Type B pancreatic cell (in vitro differentiated cells): ENCODE results near the gene THOC3. TPM values are rescaled to one million over a fixed set of nuclear protein-coding genes. Genes with fewer than 3 reads are reported as not detected.
"Not testable (repeated sequence)": the region's sequence is repeated elsewhere in the genome, so short reads cannot be mapped to it uniquely, and the experiment has no call there.

Source experiments
- DNase-seq: peaks from one replicate; pipeline ENCODE4 v3.0.0; 2021; ENCODE audit warnings: mixed read lengths; ENCODE audit not compliant: unreplicated experiment; ENCODE audit errors: extremely low spot score
- H3K27ac Mint-ChIP-seq: 2 replicates; pipeline ENCODE4 v1.8.0; 2021; ENCODE audit warnings: mild to moderate bottlenecking, mixed read lengths
- H3K27me3 Mint-ChIP-seq: 2 replicates; pipeline ENCODE4 v1.8.0; 2021; ENCODE audit warnings: mixed read lengths
- H3K36me3 Mint-ChIP-seq: 2 replicates; pipeline ENCODE4 v1.8.0; 2021; ENCODE audit warnings: mixed read lengths
- H3K4me1 Mint-ChIP-seq: one replicate; pipeline ENCODE4 v1.8.0; 2021; ENCODE audit warnings: mixed read lengths; ENCODE audit not compliant: unreplicated experiment
- H3K4me3 Mint-ChIP-seq: 2 replicates; pipeline ENCODE4 v1.8.0; 2021; ENCODE audit warnings: mild to moderate bottlenecking, mixed read lengths
- H3K9me3 Mint-ChIP-seq: 2 replicates; pipeline ENCODE4 v1.8.0; 2021; ENCODE audit warnings: mixed read lengths
- CTCF ChIP-seq: fragments of 200-600 bp; sonication (generic); conservative IDR thresholded peaks from 2 replicates; pipeline ENCODE4 v1.5.0; 2021; ENCODE audit warnings: antibody characterized with exemption, mild to moderate bottlenecking
- long read RNA-seq: library from polyadenylated mRNA; unstranded; transcript quantifications from one replicate; pipeline ENCODE4 v2.0.0, GENCODE V29; 2020
- total RNA-seq: library from RNA; stranded (reverse); gene quantifications from 2 replicates; pipeline ENCODE4 v1.2.1, GENCODE V29; 2021; ENCODE audit warnings: low replicate concordance

THOC3 gene
- 77.0 and 80.6 TPM in 2 replicates for total RNA-seq
- long read RNA-seq, transcript THOC3-201 (6 exons, 1,589 nt) = major isoform, 612 of 657 reads
- long read RNA-seq, transcript THOC3-208 (5 exons, 1,796 nt) = minor isoform, 7 of 657 reads
- long read RNA-seq, partial matches to known transcripts = 6 of 657 reads
- long read RNA-seq, other reads (novel, unspliced or antisense) = 32 of 657 reads

GRCh38 chr5:175967471-175968372 lies at the start of gene THOC3:
TSS of gene THOC3 (minus strand) at chr5:175968315. CDS start at chr5:175968208, 107 bp downstream.
- H3K9me3 Mint-ChIP-seq, H3K27ac Mint-ChIP-seq, H3K4me1 Mint-ChIP-seq, H3K36me3 Mint-ChIP-seq, H3K27me3 Mint-ChIP-seq: not testable (repeated sequence)
- TF ChIP-seq CTCF = peak; percentile 20
- DNase-seq = peak; percentile 77
- H3K4me3 Mint-ChIP-seq = peak within 1 kb of the TSS; percentile 89

GRCh38 chr5:176017324-176017723 lies 49.2 kb upstream of the THOC3 start:
- H3K27ac Mint-ChIP-seq, H3K9me3 Mint-ChIP-seq, H3K4me3 Mint-ChIP-seq, DNase-seq, H3K27me3 Mint-ChIP-seq, H3K4me1 Mint-ChIP-seq, H3K36me3 Mint-ChIP-seq: not testable (repeated sequence)

GRCh38 chr5:176014360-176014759 lies 46.2 kb upstream of the THOC3 start:
- not testable (repeated sequence) for H3K36me3 Mint-ChIP-seq, H3K4me1 Mint-ChIP-seq, H3K9me3 Mint-ChIP-seq, H3K27me3 Mint-ChIP-seq, H3K4me3 Mint-ChIP-seq, DNase-seq, H3K27ac Mint-ChIP-seq

GRCh38 chr5:176011088-176011487 lies 43.0 kb upstream of the THOC3 start:
- H3K4me1 Mint-ChIP-seq, DNase-seq, H3K27me3 Mint-ChIP-seq, H3K9me3 Mint-ChIP-seq, H3K4me3 Mint-ChIP-seq, H3K36me3 Mint-ChIP-seq, H3K27ac Mint-ChIP-seq: not testable (repeated sequence)

- not testable (repeated sequence) for H3K27ac Mint-ChIP-seq, H3K4me3 Mint-ChIP-seq, H3K4me1 Mint-ChIP-seq, H3K27me3 Mint-ChIP-seq, H3K9me3 Mint-ChIP-seq, DNase-seq, H3K36me3 Mint-ChIP-seq
Measured at GRCh38 chr5:176010202-176010601, 42.1 kb upstream of the THOC3 start.

- not testable (repeated sequence) for H3K9me3 Mint-ChIP-seq
Measured at GRCh38 chr5:176007220-176007619, 39.1 kb upstream of the THOC3 start.

GRCh38 chr5:176006819-176007218 lies 38.7 kb upstream of the THOC3 start:
- not testable (repeated sequence) for H3K4me3 Mint-ChIP-seq, H3K36me3 Mint-ChIP-seq, H3K4me1 Mint-ChIP-seq, DNase-seq, H3K27ac Mint-ChIP-seq, H3K27me3 Mint-ChIP-seq, H3K9me3 Mint-ChIP-seq

More at GRCh38 chr5:176007220-176007619, 39.1 kb upstream of the THOC3 start:
- not testable (repeated sequence) for H3K4me1 Mint-ChIP-seq, H3K27me3 Mint-ChIP-seq, H3K36me3 Mint-ChIP-seq, H3K27ac Mint-ChIP-seq, H3K4me3 Mint-ChIP-seq, DNase-seq

GRCh38 chr5:175997979-175998378 lies 29.9 kb upstream of the THOC3 start:
- H3K27ac Mint-ChIP-seq, H3K9me3 Mint-ChIP-seq, H3K4me1 Mint-ChIP-seq, DNase-seq, H3K4me3 Mint-ChIP-seq, H3K27me3 Mint-ChIP-seq, H3K36me3 Mint-ChIP-seq: not testable (repeated sequence)

- H3K9me3 Mint-ChIP-seq, H3K27me3 Mint-ChIP-seq, H3K27ac Mint-ChIP-seq, H3K4me3 Mint-ChIP-seq, H3K4me1 Mint-ChIP-seq, H3K36me3 Mint-ChIP-seq, DNase-seq: not testable (repeated sequence)
Measured at GRCh38 chr5:175997495-175997894, 29.4 kb upstream of the THOC3 start.

GRCh38 chr5:175996791-175997190 lies 28.7 kb upstream of the THOC3 start:
- H3K9me3 Mint-ChIP-seq = not testable (repeated sequence)

GRCh38 chr5:175995506-175995905 lies 27.4 kb upstream of the THOC3 start:
- not testable (repeated sequence) for DNase-seq, H3K27me3 Mint-ChIP-seq, H3K9me3 Mint-ChIP-seq, H3K4me3 Mint-ChIP-seq, H3K36me3 Mint-ChIP-seq, H3K27ac Mint-ChIP-seq, H3K4me1 Mint-ChIP-seq

More at GRCh38 chr5:175996791-175997190, 28.7 kb upstream of the THOC3 start:
- H3K27ac Mint-ChIP-seq, H3K4me1 Mint-ChIP-seq, H3K27me3 Mint-ChIP-seq, DNase-seq, H3K36me3 Mint-ChIP-seq, H3K4me3 Mint-ChIP-seq: not testable (repeated sequence)

GRCh38 chr5:175979371-175979995 lies 11.4 kb upstream of the THOC3 start:
- H3K36me3 Mint-ChIP-seq, H3K4me3 Mint-ChIP-seq, H3K9me3 Mint-ChIP-seq, H3K27me3 Mint-ChIP-seq, DNase-seq, H3K4me1 Mint-ChIP-seq, H3K27ac Mint-ChIP-seq: not testable (repeated sequence)

- H3K27ac Mint-ChIP-seq, H3K9me3 Mint-ChIP-seq, H3K27me3 Mint-ChIP-seq, H3K36me3 Mint-ChIP-seq, DNase-seq, H3K4me1 Mint-ChIP-seq, H3K4me3 Mint-ChIP-seq: not testable (repeated sequence)
Measured at GRCh38 chr5:175968381-175968780, 266 bp upstream of the THOC3 start.
